HG03175 (cell line): ENCODE measurements around the gene TICRR.

ENCODE experiments used
- ATAC-seq: cut with Tn5 transposase; IDR thresholded peaks from one replicate; pipeline ENCODE4 v1.9.1; 2021; ENCODE audit warnings: mild to moderate bottlenecking, moderate library complexity; ENCODE audit not compliant: unreplicated experiment

The TICRR gene

DNA sequence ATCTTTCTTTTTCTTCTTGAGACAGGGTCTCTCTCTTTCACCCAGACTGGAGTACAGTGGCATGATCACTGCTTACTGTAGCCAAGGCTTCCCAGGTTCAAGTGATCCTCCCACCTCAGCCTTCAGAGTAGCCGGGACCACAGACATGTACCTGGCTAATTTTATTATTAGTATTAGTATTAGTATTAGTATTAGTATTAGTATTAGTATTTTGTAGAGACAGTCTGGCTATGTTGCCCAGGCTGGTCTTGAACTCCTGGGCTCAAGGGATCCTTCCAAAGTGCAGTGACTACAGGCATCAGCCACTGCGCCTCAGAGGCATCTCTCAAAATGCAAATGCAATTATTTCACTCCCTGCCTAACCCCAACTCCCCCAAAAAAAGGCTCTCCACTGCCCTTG, 78.3 kb downstream of the TICRR start:
- ATAC-seq = no peak

DNA sequence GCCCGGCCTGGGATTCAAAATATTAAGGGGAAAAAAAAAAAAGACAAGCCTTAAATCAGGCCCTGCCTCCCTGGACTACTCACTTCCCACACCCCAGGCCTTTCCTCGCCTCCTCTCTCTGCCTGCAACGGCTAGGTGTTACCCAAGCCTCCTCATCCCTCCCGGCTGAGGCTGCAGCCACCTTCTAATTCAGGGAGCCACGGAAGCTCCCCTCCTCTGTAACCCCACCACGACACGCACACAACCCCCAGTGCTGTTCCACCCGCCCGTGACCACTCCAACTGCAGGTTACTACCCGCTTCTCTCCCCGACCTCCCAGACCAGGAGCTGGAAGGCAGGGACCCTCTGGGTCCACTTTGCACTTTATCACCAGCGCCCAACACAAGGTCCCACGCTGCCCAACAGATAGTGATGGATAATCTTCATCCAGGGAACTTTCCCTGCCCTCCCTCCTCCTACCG, 79.1 kb downstream of the TICRR start:
- ATAC-seq = no peak

DNA sequence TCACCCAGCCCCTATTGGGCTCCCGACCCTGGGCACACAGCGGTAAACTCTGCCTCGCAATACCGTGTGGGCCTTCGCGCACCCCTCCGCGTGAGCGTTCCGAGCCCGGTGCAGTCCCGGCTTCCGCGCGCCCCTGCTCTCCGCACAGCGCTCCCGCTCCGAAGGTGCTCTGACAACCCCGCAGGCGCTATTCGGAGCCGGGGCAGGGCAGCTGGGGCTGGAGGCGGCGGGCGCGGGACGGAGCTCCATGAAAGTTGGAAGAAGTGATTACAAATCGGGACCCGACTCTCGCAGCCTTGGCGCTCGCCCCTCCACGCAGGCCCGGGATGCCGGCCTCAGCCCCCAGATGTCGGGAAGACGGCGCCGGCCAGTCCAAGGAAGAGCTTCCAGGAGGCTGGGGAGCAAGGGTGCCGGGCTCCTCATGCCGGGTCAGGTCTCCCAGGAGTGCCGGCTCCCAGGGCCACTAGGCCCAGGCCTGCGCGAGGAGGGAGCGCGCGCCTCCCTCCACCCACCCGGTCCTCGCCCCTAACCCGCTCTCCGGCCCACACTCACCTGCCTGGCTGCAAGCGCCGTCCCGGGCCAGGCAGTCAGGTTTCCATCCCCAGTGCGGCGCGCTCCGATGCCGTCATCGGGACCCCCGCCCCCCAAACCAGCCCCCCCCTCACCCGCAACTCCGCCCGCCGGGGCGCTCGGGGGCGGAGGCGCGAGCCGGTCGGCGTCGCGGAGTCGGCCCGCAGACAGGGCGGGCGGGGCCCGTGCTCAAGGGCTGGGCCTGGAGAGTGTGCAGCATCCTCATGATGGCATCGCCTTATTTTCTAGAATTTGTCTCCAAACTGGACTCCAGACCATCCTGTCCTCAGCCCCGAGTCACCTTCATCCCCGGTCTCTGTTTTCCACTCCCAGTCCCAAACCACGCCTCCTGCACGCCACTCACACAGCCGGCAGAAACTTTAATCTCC, 79.9 kb downstream of the TICRR start, which contains the start of gene KIF7:
KIF7 (minus strand) TSS at position 621 of the 959 bp plus-strand sequence. CDS start 2,537 bp downstream, outside the sequence.
- ATAC-seq = no peak

DNA sequence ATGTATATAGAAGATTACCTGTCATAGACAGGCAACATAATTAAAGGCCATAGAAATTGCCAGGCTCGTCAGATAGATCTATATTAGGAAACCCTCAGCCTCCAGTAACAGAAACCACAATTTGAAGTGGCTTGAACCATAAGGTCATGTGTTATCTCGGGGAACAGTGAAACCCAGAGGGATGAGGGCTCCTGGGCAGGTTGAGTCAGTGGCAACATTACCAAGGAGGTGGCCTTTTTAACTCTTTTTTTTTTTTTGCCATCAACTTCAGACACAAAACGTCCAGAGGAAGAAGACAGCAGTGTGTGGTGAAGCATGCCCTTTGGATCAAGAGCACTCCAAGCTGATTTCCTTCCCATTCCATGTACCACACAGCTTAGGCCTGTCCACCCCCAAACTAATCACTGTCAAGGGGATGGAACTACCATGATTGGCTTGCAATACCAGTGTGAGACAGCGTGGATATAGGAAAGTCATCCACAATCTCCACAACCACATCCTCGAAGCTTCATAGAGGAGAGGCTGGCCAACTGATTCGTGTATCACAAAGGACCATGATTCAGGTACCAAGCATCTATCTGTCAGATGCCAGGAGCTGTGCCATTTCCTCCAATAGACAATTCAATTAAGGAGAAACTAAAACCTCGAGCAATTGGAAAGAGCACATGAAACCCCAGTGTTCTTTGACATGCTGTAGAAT, 81.0 kb downstream of the TICRR start:
- ATAC-seq = no peak

DNA sequence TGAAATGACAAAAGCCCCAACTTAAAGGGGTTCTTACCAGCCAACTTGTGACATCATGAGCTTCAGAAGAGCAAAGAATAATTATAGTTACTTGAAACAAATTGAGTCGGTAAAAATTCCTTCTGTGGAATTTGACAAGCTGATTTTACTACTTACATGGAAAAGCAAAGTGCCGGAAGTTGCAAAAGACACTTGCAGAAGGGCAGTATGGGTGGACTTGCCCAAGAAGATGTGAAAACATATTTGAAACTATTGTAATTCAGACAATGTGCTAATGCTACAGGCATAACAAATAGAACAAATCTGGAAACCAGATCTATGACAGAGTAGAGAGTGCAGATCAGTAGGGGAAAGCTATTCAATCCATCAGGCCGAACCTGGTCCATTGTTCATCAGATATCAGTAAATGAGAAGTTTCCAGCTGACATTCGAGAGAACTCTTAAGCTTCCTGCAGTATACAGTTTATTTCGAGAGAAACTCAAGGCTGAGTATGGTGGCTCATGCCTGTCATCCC, 82.5 kb downstream of the TICRR start:
- no peak for ATAC-seq

DNA sequence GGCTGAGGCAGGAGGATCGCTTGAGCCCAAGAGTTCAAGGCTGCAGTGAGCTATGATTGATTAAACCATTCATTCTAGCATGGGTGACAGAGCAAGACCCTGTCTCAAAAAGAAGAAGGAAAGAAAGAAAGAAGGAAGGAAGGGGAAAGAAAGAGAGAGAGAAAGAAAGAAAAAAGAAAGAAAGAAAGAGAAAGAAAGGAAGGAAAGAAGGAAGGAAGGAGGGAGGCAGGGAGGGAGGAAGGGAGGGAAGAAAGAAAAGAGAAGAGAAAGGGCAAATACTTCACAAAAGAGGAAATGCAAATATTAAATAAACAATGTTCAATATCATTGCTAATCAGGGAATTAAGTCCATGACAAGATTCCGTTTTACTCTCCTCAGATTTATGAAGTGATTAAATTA, 84.0 kb downstream of the TICRR start:
- ATAC-seq = no peak

DNA sequence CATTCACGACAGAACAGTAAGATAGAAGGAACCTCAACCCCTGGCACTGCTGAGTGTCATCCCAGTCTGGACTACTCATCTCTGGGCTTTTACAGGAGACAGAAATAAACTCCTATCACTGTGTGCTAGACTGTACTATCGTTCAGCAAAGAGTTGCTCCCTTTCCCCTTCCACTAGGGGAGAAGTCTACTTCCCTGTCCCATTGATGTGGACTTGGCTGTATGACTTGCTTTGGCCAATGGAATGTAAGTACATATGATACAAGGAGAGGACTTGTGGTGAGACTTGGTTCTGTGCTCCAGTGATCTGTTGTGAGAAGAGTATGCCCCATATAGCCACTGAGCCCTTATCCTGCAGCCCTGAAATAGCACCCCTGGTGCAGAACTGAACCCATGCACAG, 85.3 kb downstream of the TICRR start:
- ATAC-seq = no peak

DNA sequence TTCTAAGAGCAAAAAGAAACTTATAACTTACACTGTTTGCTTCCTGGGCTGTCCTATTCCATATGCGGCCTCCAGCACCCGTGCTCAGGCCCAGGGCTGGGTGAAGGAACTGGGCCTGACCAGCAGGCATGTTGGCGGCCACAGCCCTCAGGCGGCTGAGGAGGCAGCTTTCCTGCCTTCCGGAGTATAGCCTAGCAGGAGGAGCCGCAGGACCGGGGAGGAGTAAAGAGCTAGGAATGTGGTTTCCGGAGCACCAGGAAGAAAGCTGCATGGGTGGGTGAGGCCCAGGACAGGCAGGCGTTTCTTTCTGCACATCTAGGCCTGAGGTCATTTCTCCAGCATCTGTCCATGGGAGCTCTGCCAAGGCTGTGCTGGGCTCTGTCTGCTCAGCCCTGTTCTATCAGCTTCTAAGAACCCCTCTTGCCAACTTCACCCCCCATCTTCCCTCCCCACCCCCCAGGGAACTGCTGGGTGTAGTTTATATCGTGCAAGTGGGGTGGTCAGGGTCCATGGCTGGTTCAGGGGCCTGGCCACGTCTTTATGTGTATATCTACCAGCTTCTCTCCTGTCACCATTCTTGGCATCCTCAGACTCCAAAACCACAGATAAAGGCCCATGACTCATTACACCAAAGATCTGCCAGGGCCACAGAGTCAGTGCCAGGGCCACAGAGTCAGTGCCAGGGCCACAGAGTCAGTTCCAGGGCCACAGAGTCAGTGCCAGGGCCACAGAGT, 87.8 kb downstream of the TICRR start:
- no peak for ATAC-seq

DNA sequence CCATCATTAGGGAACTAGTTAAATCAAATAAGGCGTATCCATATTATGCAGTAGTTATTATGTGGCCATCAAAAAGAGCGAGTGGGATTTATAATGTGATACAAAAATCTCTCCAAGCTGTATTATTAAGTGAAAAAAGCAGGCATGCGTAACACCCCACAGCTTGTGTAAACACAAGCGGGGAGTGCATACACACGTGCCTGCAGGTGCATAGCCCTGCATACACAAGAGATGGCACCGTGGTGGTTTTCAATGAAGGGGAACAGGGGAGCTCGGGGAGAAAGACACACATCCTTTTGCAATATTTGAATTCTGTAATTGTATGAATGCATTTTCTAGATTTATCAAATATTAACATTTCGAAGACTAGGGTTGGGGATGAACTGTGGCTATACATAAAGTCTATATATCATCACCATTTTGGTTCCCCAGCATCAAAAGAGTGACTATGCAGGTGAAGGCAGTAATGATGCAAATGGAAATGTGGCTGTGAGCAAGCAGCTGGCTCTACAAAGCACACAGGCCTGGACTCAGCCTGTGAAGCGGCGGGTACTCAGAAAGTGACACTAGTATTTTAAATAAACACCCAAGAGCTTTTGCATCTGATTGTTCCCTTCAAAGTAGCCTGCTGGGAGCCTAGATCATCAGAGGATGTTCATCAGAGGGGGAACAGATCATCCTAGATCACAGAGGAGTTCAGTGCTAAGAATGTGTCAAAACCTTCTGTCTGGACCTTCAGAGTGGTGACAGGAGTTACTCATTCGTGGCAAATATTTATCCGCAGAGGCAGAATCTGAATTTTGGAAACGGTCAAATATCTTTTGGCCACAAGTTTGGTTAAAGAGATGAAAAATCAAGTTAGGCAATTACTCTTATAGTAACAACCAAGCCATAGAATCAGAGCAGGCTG, 89.4 kb downstream of the TICRR start:
- no peak for ATAC-seq

DNA sequence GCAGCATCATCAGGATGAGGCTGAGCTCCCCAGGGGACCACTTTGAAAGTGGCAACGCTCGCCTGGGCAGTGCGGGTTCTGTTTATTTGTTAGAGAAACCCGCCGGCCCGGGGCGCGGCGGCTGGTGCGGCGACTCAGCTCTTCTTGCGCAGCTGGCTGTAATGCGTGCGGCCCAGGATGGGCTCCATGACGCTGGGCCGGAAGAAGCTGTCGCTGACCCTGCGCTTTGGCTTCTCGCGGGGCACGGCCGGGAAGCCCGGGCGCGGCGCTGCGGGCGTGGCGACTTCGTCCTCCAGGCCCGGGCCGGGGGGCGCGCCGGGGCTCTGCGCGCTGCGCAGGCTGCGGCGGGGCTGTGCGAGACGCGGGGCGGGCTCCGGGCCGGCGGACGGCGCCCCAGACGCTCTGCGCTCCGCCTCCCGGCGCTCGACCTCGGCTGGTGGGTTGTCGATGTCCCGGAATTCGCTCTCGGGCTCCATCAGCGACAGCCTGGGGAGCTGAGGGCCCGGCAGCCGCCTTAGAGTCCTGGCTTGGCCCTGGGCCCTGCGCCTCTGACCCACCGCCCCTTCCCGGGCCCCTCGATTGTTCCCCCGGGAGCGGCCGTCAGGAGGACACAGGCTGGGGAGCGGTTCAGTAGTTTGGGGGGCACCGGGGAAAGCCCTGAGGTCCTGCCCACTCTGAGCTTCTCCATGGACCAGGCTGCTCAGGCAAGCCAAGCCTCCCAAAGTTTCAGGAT, 90.3 kb downstream of the TICRR start:
- ATAC-seq = peak; percentile 64

DNA sequence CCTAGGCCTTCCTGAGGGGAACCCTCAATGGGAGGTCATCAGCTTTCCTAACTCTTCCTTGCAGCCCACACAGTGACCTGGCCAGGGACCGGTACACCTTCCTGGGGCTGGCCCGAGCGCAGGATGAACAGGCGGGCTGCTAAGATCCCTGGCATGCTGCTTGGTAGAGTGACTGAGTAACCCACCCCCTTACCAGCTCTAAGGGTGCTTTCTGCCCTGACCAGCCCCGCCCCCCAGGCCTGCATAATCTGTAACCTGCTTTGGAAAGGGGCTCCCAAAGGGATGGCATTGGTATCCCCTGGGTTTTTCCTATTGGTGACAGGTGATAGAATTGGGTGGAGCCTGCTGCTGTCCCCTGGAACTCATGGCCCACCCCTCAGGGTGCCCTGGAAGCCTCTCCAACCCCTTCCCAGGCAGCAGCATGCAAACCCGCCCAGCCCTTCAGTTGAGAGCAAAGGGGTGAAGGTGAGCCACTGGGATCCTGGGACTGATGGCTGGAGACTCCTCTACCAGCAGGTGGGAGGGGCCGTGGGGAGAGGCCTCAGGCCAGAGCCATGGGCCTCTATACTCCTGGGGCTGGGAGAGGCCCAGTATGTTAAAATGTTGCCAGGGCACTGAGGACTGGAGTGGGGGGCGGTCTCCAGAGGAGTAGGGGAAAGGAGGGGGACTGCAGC, 91.1 kb downstream of the TICRR start:
- ATAC-seq = no peak

DNA sequence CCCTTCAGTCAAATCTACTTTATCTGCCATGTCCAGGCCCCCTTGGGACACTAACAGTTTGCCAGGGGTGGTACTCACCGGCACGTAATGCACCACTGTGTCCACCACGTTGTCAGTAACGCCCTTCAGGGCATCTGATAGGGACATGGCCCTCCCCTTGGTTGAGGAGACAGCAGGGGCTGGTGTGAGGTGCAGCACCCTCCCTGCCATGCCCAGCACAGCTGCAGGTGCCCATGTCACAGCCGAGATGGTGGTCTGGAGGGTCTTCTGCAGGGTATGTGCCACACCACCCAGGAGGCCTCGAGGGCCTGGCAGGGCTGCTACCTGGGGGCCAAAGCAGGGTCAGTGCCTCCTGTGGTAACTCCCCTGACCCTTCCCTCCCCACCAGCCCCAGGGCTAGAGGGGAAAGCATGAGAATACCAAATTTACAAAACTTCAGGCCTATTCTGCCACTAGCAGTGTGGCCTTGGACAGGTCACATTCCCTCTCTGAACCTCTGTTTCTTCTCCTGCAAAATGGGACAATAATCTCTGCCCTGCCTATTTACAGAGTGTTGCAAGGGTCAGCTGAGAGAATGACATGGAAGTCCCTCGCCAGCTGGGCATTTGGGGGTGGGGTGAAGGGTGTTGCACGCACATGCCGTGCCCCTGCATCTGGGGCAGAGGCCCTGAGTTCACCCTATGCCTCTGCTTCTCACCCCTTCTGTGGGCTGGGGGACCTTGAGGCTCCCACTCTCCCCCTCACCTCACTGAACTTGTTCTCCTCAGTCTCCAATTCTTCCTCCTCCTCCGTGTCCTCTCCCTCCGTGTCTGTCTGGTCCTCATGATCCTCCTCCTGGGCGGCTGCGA, 91.8 kb downstream of the TICRR start:
- no peak for ATAC-seq

DNA sequence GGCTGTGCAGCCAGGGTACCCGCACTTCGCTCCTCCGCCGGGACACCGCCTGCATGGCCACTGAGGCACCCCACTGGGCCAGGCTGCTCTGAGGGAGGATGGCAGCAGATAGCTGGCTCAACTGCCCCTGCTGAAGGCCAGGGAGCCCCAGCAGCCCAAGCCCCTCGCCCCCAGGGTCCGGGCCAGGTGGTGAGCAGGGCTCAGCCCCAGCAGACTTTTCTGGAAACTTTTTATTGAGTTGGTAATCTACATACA, 92.4 kb downstream of the TICRR start:
- ATAC-seq = no peak

DNA sequence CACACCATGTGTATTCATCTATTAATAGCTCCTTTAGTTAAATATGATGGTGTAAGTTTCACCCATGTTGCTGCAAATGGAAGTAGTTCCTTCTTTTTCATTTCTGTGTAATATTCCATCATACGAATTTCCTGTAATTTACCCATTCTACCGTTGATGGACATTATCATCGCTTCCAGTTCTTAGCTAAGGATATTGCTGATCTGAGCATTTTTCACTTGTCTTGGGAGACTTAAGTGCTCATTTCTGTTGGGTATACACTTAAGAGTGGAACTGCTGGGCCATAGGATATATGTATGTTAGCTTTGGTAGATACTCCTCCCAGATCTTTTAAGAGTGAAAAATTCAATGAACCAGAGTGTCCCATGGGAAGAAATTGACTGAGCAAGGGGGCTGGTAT, 92.9 kb downstream of the TICRR start:
- no peak for ATAC-seq

DNA sequence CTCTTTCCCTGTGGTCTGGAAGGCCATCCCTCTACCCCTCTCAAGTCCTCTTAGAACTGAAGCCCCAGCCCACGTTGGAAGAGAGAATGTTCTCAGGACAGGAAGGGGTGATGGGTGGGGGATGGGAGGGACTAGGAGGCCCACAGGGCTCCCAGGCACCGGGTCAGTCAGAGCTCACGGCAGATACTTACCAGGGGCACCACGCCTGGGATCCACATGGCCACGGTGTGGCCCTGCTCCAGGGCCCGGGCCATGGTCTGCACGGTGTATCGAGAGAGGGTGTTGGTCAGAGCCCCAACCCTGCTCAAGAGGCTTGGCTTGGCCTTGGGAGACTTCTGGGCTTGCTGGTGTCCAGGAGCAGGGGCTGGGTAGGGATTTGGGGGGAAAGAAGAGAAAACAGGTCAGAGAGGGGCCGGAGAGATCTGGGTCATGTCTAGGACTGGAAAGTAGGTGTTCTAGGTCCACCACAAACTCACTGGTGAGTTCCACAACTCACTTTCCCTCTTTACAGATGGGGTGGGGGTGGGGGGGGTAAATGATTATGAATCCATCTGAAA, 94.1 kb downstream of the TICRR start:
- ATAC-seq = no peak

DNA sequence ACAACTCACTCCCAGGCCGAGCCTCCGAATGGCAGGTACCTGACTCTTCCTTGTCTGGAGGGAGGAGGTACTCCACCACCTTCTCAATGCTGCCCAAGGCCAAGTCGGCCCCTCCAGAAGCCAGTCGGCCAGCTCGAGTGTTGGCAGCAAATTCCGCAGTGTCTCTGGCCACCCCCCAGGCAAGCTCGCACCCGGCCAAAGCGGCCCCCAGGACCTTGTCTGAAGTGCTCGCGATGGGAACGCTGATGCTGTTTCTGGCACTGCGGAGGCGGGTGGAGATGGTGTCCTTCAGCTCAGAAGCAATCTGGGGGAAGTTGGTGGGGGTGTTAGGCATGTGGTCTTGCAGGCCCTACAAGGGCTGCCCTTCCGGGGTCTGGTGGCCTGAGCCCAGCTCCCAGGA, 94.7 kb downstream of the TICRR start:
- ATAC-seq = no peak

DNA sequence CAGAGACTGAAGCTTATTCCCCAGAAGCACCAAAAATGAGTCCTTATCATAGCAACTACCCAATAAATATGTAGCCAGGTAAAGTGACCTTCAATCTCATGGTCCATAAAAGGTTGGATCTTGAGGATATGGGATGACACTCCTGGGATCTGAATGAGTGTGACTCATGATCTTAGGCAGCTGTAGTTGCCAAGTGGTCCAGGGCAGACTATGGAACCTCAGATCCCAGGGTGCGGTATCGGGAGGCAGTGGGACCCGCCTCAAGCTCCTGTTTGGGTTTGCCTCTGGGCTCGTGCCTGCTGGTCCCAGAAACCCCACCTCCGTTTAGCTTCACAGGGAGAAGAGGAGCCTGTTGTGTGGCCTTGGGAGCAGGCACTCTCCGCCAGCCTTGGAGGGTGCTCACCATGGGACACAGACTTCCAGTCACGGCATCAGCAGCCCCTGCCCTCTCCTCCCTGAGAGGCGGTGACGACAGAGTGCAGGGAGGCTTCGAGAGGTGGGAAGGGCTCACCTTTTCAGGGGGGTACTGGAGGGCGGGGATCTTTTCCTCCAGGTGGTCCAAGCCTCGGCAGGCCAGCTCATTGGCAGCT, 95.8 kb downstream of the TICRR start:
- no peak for ATAC-seq
